Measurements from ENCODE around the gene ISLR. TPM values are rescaled to one million over a fixed set of nuclear protein-coding genes. Genes with fewer than 3 reads are reported as not detected.
A peak's percentile ranks its signal among the peaks of the same experiment; 100 is the strongest.

Gene ISLR
- total and polyA plus RNA-seq, 2 experiments from 2014 or later: 0.55 TPM; not detected in 1

GRCh38 chr15:74213858-74214284, 40.4 kb downstream of the ISLR start (continued):
- no peak for TF ChIP-seq ZNF462 (CRISPR knock-in tag; IDR thresholded peaks at IDR 0.05)
- no peak for TF ChIP-seq JUNB (IDR thresholded peaks at IDR 0.05; ENCODE audit: unreplicated experiment)
- TF ChIP-seq, protein P1, sequence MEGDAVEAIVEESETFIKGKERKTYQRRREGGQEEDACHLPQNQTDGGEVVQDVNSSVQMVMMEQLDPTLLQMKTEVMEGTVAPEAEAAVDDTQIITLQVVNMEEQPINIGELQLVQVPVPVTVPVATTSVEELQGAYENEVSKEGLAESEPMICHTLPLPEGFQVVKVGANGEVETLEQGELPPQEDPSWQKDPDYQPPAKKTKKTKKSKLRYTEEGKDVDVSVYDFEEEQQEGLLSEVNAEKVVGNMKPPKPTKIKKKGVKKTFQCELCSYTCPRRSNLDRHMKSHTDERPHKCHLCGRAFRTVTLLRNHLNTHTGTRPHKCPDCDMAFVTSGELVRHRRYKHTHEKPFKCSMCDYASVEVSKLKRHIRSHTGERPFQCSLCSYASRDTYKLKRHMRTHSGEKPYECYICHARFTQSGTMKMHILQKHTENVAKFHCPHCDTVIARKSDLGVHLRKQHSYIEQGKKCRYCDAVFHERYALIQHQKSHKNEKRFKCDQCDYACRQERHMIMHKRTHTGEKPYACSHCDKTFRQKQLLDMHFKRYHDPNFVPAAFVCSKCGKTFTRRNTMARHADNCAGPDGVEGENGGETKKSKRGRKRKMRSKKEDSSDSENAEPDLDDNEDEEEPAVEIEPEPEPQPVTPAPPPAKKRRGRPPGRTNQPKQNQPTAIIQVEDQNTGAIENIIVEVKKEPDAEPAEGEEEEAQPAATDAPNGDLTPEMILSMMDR (conservative IDR thresholded peaks at IDR 0.05; ENCODE audit: low read depth in 2 of 2): no peak

DNA sequence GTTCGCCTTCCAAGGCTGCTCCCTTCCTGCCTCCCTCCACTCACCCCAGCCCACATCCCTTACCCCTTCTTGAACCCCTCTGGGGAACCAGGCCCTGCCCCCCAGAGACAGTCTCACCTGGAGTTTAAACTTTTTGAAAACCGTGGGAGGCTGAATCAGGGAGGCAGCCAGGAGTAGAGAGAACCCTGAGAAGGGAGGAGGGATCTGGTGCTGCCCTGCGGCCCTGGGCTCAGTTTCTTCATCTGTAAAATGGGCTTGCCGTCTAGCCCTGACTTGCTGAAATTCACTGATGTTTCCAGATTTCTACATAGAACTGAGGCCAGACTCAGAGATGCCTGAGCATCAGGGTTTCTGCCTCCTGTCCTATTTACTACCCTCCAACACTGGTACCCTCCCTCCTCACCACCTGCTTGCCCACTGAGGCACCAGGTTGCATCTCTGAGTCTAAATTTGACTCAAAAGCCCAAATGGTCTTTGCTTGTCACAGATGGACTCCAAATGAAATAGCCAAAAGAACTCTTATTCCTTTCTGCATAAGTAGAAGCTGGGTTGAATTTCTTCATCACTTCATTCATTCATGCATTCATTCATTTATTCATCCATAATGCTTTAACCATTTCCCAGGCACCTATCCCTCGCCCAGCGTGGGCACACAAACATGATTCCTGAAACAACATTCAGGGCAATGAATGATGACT, 41.0 kb downstream of the ISLR start:
- ATAC-seq: no peak
- Histone ChIP-seq H2AFZ (no peak overlapping the region), H3K79me2 (replicated peaks; ENCODE audit: insufficient read depth) (no peaks in the 10 kb centered on the region), H3K4me1 (ENCODE audit: insufficient read depth) (peaks cover 60% of the 10 kb centered on the region), H3K4me2 (peak overlapping the region; percentile 67), H3K9me2 (ENCODE audit: insufficient read depth) (no peaks in the 10 kb centered on the region), H3K27ac (ENCODE audit: low read depth) (no peak overlapping the region), H3K4me3 (peak overlapping the region; percentile 32), H3K27me3 (ENCODE audit: insufficient read depth) (peaks cover 59% of the 10 kb centered on the region), H3K36me3 (ENCODE audit: insufficient read depth) (no peaks in the 10 kb centered on the region), H3F3A (replicated peaks; ENCODE audit: low read depth) (peaks cover 9% of the 10 kb centered on the region), H4K20me1 (replicated peaks; ENCODE audit: insufficient read depth) (peaks cover 4% of the 10 kb centered on the region; the same call in 1 of the 2 replicates)
- Mint-ChIP-seq H3K4me1 (peaks cover 65% of the 10 kb centered on the region), H3K36me3 (ENCODE audit: low read depth) (peaks cover 14% of the 10 kb centered on the region; the same call in 2 of the 3 replicates), H3K9me3 (no peaks in the 10 kb centered on the region; the same call in 1 of the 3 replicates), H3K4me3 (peak overlapping the region; percentile 43; the same call in 2 of the 3 replicates), H3K27ac (no peak overlapping the region), H3K27me3 (ENCODE audit: insufficient read depth, low read depth, poor library complexity) (peaks cover 53% of the 10 kb centered on the region)
- no peak for DNase-seq (ENCODE audit: low spot score)
- TF ChIP-seq EZH2 (IDR thresholded peaks at IDR 0.05; ENCODE audit: low read depth, unreplicated experiment) (no peak), STAT1 (IDR thresholded peaks at IDR 0.05; ENCODE audit: unreplicated experiment) (no peak), ZNF331 (CRISPR knock-in tag; IDR thresholded peaks at IDR 0.05; ENCODE audit: low read depth) (no peak), NANOG (IDR thresholded peaks at IDR 0.05; ENCODE audit: borderline replicate concordance) (no peak), CREB1 (CRISPR knock-in tag; IDR thresholded peaks at IDR 0.05; ENCODE audit: low read depth) (no peak), JUNB (IDR thresholded peaks at IDR 0.05; ENCODE audit: unreplicated experiment) (no peak), POLR2AphosphoS5 (IDR thresholded peaks at IDR 0.05; ENCODE audit: low read depth) (no peak)
- TF ChIP-seq, protein P2, sequence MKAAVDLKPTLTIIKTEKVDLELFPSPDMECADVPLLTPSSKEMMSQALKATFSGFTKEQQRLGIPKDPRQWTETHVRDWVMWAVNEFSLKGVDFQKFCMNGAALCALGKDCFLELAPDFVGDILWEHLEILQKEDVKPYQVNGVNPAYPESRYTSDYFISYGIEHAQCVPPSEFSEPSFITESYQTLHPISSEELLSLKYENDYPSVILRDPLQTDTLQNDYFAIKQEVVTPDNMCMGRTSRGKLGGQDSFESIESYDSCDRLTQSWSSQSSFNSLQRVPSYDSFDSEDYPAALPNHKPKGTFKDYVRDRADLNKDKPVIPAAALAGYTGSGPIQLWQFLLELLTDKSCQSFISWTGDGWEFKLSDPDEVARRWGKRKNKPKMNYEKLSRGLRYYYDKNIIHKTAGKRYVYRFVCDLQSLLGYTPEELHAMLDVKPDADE (IDR thresholded peaks at IDR 0.05): no peak
- TF ChIP-seq, protein P3, sequence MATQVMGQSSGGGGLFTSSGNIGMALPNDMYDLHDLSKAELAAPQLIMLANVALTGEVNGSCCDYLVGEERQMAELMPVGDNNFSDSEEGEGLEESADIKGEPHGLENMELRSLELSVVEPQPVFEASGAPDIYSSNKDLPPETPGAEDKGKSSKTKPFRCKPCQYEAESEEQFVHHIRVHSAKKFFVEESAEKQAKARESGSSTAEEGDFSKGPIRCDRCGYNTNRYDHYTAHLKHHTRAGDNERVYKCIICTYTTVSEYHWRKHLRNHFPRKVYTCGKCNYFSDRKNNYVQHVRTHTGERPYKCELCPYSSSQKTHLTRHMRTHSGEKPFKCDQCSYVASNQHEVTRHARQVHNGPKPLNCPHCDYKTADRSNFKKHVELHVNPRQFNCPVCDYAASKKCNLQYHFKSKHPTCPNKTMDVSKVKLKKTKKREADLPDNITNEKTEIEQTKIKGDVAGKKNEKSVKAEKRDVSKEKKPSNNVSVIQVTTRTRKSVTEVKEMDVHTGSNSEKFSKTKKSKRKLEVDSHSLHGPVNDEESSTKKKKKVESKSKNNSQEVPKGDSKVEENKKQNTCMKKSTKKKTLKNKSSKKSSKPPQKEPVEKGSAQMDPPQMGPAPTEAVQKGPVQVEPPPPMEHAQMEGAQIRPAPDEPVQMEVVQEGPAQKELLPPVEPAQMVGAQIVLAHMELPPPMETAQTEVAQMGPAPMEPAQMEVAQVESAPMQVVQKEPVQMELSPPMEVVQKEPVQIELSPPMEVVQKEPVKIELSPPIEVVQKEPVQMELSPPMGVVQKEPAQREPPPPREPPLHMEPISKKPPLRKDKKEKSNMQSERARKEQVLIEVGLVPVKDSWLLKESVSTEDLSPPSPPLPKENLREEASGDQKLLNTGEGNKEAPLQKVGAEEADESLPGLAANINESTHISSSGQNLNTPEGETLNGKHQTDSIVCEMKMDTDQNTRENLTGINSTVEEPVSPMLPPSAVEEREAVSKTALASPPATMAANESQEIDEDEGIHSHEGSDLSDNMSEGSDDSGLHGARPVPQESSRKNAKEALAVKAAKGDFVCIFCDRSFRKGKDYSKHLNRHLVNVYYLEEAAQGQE (IDR thresholded peaks at IDR 0.05; ENCODE audit: unreplicated experiment): no peak

Data from GM23338 (cell line).